Brain pericyte (primary cell): Measurements from ENCODE around the gene COPZ2.
"Not testable (repeated sequence)": the region's sequence is repeated elsewhere in the genome, so short reads cannot be mapped to it uniquely, and the experiment has no call there.

Experiments used
- DNase-seq: peaks from one replicate; pipeline ENCODE4 v3.0.0-alpha.2; 2012; ENCODE audit warnings: low read depth, low spot score

The COPZ2 gene

GRCh38 chr17:48037036-48037837 is at the start of gene COPZ2:
COPZ2 (minus strand) TSS chr17:48037797; CDS start chr17:48037777, 20 bp downstream.
- no peak for DNase-seq

- DNase-seq, result no peak
Observed at GRCh38 chr17:48084932-48085331, 47.3 kb upstream of the COPZ2 start.

GRCh38 chr17:48081858-48082257 is 44.3 kb upstream of the COPZ2 start:
- no peak for DNase-seq

GRCh38 chr17:48077152-48077551 is 39.6 kb upstream of the COPZ2 start:
- DNase-seq, result not testable (repeated sequence)

GRCh38 chr17:48074322-48075081 is 36.9 kb upstream of the COPZ2 start:
- peak; percentile 51 for DNase-seq

- DNase-seq, result not testable (repeated sequence)
Observed at GRCh38 chr17:48073566-48074094, 36.0 kb upstream of the COPZ2 start.

- DNase-seq, result not testable (repeated sequence)
Observed at GRCh38 chr17:48072811-48073210, 35.2 kb upstream of the COPZ2 start.

GRCh38 chr17:48071654-48072053 is 34.1 kb upstream of the COPZ2 start:
- DNase-seq, result no peak

GRCh38 chr17:48070195-48070594 is 32.6 kb upstream of the COPZ2 start:
- DNase-seq, result no peak

- no peak for DNase-seq
Observed at GRCh38 chr17:48068491-48068961, 30.9 kb upstream of the COPZ2 start.

GRCh38 chr17:48067808-48068207 is 30.2 kb upstream of the COPZ2 start:
- DNase-seq, result not testable (repeated sequence)

- DNase-seq, result no peak
Observed at GRCh38 chr17:48067245-48067644, 29.6 kb upstream of the COPZ2 start.

- no peak for DNase-seq
Observed at GRCh38 chr17:48066656-48067055, 29.1 kb upstream of the COPZ2 start.

GRCh38 chr17:48066192-48066591 is 28.6 kb upstream of the COPZ2 start:
- no peak for DNase-seq

GRCh38 chr17:48064638-48065037 is 27.0 kb upstream of the COPZ2 start:
- DNase-seq, result no peak

- DNase-seq, result no peak
Observed at GRCh38 chr17:48062273-48062672, 24.7 kb upstream of the COPZ2 start.

- no peak for DNase-seq
Observed at GRCh38 chr17:48060249-48060648, 22.7 kb upstream of the COPZ2 start.

GRCh38 chr17:48059125-48059668 is 21.6 kb upstream of the COPZ2 start:
- no peak for DNase-seq

GRCh38 chr17:48058393-48059124 is 21.0 kb upstream of the COPZ2 start:
- no peak for DNase-seq

GRCh38 chr17:48057626-48058025 is 20.0 kb upstream of the COPZ2 start:
- no peak for DNase-seq

GRCh38 chr17:48056879-48057278 is 19.3 kb upstream of the COPZ2 start:
- no peak for DNase-seq
